Fibroblast of villous mesenchyme (primary cell): ENCODE measurements around the gene MICAL1. TPM values are rescaled to one million over a fixed set of nuclear protein-coding genes. Genes with fewer than 3 reads are reported as not detected.
"Not testable (repeated sequence)": the region's sequence is repeated elsewhere in the genome, so short reads cannot be mapped to it uniquely, and the experiment has no call there.

Experiments
- DNase-seq: peaks from one replicate; pipeline ENCODE4 v3.0.0-alpha.2; 2010; ENCODE audit warnings: low read depth
- H3K4me3 ChIP-seq: 2 replicates; pipeline ENCODE4 v1.5.1; 2011; ENCODE audit warnings: low read depth, mild to moderate bottlenecking, low read length
- total RNA-seq: library from RNA; depleted of rRNA; stranded (reverse); fragments of >200 nt; gene quantifications from 2 replicates; pipeline ENCODE4 v1.2.3, GENCODE V29; 2012
- TF ChIP-seq, protein P1 (sequence below): IDR thresholded peaks from 2 replicates; pipeline ENCODE4 v1.5.1; 2012; ENCODE audit warnings: low read depth, mild to moderate bottlenecking, low read length; ENCODE audit not compliant: insufficient read depth

Gene MICAL1
- total RNA-seq, 1 donor, result 55.3 TPM

DNA sequence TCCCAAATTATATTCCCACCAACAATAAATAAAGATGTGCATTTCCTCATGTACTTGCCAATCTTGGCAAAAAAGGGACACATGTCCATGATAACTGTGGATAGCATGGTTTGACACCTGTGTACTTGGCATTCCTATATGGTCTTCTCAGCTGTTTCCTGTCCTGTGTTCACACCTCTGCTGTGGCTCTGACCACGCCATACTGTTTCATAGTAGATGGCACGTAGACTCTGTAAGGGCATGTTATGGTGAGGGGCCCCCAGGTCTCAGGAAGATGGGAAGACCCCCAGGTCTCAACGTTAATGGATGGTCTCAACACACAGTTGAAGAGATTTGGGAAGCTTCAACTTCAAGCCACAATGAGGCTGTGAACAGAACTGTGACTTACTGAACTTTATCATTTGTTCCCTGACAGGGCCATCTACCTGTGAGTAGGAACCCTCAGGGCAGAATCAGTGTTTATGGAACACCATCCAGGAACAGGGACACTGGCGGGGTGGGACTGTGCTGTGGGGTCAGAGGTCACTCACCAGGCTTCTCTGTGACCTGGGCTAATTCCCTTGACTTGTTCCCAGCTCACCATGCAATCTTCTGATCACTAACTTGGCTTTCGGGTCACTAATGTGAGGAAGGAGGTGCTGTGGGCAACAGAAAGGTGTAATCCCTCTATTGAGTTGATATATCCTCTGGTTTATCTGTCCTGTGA, 15.7 kb upstream of the MICAL1 start:
- TF ChIP-seq, protein P1, sequence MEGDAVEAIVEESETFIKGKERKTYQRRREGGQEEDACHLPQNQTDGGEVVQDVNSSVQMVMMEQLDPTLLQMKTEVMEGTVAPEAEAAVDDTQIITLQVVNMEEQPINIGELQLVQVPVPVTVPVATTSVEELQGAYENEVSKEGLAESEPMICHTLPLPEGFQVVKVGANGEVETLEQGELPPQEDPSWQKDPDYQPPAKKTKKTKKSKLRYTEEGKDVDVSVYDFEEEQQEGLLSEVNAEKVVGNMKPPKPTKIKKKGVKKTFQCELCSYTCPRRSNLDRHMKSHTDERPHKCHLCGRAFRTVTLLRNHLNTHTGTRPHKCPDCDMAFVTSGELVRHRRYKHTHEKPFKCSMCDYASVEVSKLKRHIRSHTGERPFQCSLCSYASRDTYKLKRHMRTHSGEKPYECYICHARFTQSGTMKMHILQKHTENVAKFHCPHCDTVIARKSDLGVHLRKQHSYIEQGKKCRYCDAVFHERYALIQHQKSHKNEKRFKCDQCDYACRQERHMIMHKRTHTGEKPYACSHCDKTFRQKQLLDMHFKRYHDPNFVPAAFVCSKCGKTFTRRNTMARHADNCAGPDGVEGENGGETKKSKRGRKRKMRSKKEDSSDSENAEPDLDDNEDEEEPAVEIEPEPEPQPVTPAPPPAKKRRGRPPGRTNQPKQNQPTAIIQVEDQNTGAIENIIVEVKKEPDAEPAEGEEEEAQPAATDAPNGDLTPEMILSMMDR, result no peak
- no peak overlapping the region for H3K4me3 ChIP-seq
- DNase-seq, result no peak

DNA sequence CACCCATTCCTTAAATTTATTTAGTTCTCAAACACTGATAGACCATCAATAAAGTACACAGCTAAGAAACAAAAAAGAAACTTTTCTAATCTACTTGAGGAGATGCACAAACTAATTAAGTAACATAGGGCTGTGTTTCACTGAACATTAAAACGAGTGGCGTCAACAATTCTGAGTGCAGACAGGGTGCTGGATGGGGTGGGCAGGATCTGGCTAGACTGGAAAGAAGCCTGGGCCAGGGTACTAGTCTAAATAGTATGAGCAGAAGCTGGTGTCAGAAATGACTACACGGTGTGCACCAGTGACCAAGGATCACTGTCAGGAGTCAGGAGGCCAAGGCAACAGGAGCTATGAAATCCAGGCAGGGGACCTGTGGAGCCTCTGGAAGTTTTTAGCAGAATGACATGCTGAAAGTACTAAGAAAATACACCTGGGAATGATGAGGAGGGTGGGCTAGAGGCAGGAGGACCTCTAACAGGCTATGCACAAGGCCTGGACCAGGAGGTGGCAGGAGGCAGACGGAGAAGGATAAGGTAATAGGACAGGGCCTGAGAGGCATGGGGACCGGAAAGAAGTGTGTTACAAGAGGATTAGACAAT, 14.1 kb upstream of the MICAL1 start:
- H3K4me3 ChIP-seq, result no peak overlapping the region
- no peak for DNase-seq
- TF ChIP-seq, protein P1, result no peak

DNA sequence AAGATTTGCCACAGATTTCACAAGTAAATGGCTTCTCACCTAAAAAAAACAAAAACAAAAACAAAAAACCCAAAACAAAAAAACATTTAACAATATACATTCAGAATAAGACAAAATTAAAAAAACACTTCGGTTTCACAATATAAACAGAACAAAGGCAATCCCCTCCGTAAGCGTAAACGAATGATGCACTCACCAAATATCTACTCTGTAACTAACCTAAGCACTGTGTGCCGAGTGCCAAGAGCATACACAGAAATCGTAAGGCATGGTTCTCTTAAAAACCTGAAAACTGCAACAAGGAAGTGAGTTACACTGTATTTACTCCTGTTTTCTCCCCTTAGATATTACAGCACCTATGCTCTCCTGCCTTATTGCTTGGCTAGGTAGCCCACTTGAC, 12.1 kb upstream of the MICAL1 start:
- DNase-seq, result no peak
- TF ChIP-seq, protein P1, result no peak
- H3K4me3 ChIP-seq, result no peak overlapping the region

DNA sequence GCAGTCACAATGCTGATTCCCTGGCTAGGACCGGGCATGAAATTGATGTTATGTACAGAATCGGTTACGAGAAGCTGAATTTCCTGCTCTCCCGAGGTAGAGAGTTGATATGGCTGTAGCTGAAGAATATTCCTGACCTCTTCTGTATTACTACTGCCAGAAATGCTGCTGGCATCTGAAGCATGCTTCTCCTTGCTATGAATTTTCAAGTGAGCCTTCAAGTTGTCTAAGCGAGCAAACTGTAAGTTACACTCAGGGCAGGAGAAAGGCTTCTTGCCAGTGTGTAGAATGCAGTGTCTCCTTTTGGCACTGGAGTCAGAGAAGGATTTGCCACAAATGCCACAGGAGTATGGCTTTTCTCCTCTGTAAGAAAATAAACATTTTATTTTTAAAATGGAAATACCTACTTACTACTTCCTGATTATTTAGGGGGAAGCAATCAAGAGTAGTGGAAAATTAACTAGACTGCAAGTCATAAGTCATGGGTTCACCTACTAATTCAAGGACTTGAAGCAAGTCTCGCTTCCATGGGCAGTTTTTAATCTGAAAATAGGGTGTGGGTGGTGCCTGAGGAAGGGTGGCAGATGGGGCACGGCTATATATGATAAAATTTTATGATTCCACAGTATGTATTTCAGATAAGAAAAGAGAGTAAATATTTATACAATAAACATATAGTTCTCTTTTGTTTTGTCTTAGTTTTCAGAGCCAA, 10.8 kb upstream of the MICAL1 start:
- no peak overlapping the region for H3K4me3 ChIP-seq
- no peak for DNase-seq
- TF ChIP-seq, protein P1, result no peak

DNA sequence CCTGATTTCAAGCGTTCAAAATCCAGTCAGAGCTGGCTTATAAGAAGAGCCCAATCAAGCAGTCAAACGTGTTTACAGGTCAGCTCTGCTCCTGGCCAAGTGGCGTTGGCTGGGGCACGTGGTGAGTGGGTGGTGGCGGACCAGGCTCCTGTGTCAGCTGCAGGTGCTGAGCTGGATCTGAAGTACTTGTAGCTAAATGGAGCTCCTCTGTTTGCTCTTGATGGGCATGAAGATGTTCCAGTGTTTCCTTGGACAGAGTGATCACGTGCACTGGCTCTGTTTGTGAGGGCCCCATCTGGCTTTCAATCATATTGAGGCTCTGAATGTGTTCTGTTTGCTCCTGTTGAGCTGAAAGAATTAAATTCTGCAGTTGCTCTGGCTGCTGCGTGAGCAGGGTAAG, 10.2 kb upstream of the MICAL1 start:
- no peak overlapping the region for H3K4me3 ChIP-seq
- DNase-seq, result no peak
- TF ChIP-seq, protein P1, result no peak

DNA sequence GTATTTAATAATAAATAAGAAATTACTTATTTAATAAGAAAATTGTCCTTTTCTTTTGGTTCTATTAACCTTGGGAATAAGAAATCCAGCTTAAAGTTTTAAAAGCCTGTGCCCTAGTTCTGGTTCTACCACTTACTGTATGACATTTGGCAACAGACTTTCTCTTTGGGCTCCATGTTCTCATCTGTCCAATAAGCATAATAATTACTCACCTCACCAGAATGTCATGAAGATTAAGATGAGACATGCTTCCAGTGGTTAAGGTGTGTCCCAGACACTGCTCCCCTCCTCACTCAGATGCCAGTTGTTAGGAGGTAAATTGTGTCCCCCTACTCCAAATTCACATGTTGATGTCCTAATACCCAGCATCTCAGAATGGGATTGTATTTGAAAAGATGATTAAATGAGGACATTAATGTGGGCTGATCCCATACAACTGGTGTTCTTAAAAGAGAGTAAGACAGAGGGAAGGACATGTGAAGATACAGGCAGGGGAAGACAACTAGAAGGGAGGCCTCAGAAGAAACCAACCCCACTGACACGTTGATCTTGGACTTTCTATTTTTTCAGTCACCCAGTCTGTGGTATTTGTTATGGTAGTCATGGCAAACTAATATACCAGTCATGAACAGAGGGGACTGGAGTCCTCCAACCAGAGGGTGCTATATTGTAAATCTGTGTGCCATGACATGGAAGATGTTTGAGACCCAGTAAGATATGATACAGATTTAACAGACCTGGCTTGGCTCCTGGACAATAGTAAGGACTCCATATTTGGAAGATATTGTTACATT, 6.4 kb upstream of the MICAL1 start:
- TF ChIP-seq, protein P1, result no peak
- H3K4me3 ChIP-seq, result no peak overlapping the region
- DNase-seq, result no peak

DNA sequence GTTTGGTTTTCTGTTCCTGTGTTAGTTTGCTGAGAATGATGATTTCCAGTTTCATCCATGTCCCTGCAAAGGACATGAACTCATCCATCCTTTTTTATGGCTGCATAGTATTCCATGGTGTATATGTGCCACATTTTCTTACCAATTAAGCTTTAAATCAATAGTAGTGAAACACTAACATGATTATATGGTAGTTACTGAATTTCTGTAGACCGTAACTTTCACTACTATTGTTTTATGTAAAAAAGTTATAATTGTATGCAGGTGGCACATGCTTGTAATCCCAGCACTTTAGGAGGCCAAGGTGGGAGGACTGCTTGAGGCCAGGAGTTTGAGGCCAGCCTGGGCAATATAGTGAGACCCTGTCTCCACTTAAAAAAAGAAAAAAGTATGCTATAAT, 5.6 kb upstream of the MICAL1 start:
- not testable (repeated sequence) for H3K4me3 ChIP-seq

More for the DNA sequence above, 5.6 kb upstream of the MICAL1 start:
- DNase-seq, result not testable (repeated sequence)
